Measurements from ENCODE around the gene SMIM31.

The SMIM31 gene

DNA sequence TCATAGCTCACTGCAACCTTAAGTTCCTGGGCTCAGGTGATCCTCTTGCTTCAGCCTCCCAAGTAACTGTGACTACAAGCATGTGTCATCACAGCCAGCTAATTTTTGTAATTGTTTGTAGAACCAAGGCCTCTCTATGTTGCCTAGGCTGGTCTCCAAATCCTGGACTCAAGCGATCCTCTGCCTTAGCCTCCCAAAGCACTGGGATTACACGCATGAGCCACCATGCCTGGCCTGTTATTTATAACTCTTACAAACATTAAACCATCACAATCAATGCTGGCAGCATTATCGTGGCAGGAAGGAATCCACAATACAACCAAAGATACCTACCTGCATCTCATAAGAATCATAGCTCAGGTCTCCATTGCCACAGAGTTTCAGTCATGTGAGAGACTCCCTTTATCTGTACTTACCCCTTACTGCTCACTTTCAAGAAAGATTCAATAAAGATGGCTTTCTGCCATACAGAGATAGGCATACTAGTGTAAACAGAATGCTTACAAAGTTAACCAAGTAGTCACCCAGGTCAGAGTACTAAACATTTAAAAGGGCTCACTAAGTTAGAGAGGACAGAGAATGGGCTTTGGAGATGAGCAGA lies 48.5 kb downstream of the SMIM31 start:
- Histone ChIP-seq H3K27ac (no peak overlapping the region), H3K4me3 (no peak overlapping the region)
- DNase-seq (ENCODE audit: low spot score): no peak
- TF ChIP-seq, protein P1, sequence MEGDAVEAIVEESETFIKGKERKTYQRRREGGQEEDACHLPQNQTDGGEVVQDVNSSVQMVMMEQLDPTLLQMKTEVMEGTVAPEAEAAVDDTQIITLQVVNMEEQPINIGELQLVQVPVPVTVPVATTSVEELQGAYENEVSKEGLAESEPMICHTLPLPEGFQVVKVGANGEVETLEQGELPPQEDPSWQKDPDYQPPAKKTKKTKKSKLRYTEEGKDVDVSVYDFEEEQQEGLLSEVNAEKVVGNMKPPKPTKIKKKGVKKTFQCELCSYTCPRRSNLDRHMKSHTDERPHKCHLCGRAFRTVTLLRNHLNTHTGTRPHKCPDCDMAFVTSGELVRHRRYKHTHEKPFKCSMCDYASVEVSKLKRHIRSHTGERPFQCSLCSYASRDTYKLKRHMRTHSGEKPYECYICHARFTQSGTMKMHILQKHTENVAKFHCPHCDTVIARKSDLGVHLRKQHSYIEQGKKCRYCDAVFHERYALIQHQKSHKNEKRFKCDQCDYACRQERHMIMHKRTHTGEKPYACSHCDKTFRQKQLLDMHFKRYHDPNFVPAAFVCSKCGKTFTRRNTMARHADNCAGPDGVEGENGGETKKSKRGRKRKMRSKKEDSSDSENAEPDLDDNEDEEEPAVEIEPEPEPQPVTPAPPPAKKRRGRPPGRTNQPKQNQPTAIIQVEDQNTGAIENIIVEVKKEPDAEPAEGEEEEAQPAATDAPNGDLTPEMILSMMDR (IDR thresholded peaks at IDR 0.05): no peak

- Histone ChIP-seq H3K27ac (no peak overlapping the region), H3K4me3 (no peak overlapping the region)
- DNase-seq (ENCODE audit: low spot score): no peak
- TF ChIP-seq, protein P1 (IDR thresholded peaks at IDR 0.05): no peak
Observed at GRCh38 chr4:164803702-164804101, 49.8 kb downstream of the SMIM31 start.

DNA sequence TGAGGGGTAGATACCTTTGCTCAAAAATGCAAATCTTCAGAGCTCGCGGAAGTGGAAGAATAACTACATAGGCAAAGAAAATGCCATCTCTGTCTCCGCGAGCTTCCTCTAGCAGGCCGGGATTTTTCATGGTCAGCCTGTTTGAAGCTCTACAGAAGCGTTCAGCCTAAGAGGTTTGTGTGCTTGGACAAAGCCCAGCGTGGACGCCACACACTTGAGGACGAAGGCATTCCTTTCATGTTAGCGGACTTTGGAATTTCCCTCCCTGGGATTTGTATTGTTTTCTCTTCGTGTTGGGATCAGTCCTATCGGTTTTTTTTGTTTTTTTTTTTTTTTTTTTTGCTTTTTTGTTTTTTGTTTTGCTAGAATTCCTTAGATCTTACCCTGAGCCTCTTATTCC lies 53.7 kb downstream of the SMIM31 start:
- DNase-seq (ENCODE audit: low spot score): no peak
- Histone ChIP-seq H3K4me3 (no peak overlapping the region), H3K27ac (no peak overlapping the region)
- TF ChIP-seq, protein P1 (IDR thresholded peaks at IDR 0.05): no peak

DNA sequence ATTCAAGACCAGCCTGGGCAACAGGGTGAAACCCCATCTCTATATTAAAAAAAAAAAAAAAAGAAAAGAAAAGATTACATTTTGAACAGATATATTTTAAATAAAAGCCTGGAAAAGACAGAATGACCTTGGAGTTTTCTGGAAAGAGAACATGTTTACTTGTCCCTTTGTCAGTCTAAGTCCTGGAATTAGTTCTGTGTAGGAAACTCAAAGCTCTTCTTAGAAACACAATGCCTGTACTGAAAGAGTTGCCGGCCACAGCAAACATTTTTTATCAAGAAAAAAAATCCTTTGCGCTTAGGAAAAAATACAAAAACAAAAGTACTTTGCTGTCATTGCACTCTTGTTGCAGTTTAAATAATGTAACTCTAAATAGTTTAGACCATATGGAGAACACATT lies 59.6 kb downstream of the SMIM31 start:
- no peak for DNase-seq (ENCODE audit: low spot score)
- H3K27ac ChIP-seq: no peak overlapping the region
- TF ChIP-seq, protein P1 (IDR thresholded peaks at IDR 0.05): no peak
- H3K4me3 ChIP-seq: no peak overlapping the region

DNA sequence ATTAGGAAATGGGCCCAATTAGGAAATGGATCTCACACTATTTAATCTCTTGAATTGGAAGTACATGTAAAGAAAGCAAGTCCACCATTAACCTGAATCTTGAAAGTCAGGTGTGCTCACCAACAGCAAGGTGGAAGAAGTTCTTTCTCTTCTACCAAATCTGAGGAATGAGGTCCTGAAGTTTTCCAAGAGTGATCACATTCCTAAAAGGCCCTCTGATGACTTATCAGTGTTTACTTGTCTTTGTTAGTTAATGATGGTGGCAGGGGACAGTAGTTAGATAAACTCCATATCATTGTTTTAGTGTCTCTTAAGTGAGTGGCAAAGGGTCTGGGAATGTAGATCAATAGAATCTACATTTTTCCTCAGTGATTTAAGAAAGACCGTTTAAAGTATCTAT lies 61.8 kb downstream of the SMIM31 start:
- no peak for DNase-seq (ENCODE audit: low spot score)
- TF ChIP-seq, protein P1 (IDR thresholded peaks at IDR 0.05): no peak
- Histone ChIP-seq H3K4me3 (no peak overlapping the region), H3K27ac (no peak overlapping the region)

GRCh38 chr4:164819366-164819765 lies 65.4 kb downstream of the SMIM31 start:
- no peak overlapping the region for H3K27ac ChIP-seq
- TF ChIP-seq, protein P1 (IDR thresholded peaks at IDR 0.05): no peak
- no peak for DNase-seq (ENCODE audit: low spot score)
- H3K4me3 ChIP-seq: no peak overlapping the region

GRCh38 chr4:164821711-164822110 lies 67.8 kb downstream of the SMIM31 start:
- no peak overlapping the region for H3K4me3 ChIP-seq
- H3K27ac ChIP-seq: no peak overlapping the region
- DNase-seq (ENCODE audit: low spot score): no peak
- TF ChIP-seq, protein P1 (IDR thresholded peaks at IDR 0.05): no peak

Measured in coronary artery (tissue), 2 donors.